Skin epidermis (tissue), 12 donors: ENCODE data around the gene KCNMB2.

ENCODE experiments used
- H3K27ac ChIP-seq, 21 experiments: fragments of 200-600 bp; sonication (generic) in 11 of 21; one replicate each; pipeline ENCODE4 v1.5.0; 2020; ENCODE audit warnings: mild to moderate bottlenecking in 3 of 21, inconsistent platforms in 2 of 21, moderate library complexity in 2 of 21
- H3K4me3 ChIP-seq, 7 experiments: fragments of 200-600 bp; sonication (generic) in 2 of 7; one replicate each; pipeline ENCODE4 v1.5.0; 2020; ENCODE audit warnings: inconsistent platforms in 2 of 7, mild to moderate bottlenecking in 2 of 7, moderate library complexity in 1 of 7

KCNMB2 gene

DNA sequence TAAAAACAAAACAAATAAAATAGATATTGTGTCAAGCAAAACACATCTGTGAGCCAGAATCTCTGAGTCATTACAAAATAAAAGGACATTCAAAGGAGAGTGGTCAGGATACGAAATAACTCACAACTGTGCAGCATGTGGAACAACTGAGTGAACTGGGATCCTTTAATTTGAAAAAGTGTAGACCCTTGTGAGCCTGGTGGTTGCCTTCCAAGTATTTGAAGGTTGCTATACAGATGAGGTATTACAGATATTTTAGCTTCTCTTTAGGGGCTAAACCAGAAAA is 26.7 kb downstream of the KCNMB2 start:
- no peak overlapping the region for H3K4me3 ChIP-seq
- no peak overlapping the region for H3K27ac ChIP-seq

DNA sequence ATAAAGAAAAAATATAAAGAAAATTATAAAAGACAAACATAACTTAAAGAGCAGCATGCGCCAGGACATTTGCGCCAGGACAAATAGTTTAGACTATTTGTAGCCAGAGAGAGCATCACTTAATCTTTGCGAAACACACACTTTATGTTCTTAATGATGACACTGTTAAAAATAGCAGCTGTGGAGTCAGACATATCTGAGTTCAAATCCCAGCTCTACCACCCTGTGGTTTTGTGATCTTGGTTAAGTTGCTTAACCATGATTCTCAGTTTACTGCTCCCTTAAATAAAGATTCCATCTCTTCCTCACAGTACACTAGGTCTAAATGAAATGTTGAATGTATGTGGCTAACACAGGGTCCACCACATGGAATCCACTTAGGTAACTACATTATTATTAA is 31.4 kb downstream of the KCNMB2 start:
- H3K4me3 ChIP-seq: no peak overlapping the region
- no peak overlapping the region for H3K27ac ChIP-seq

DNA sequence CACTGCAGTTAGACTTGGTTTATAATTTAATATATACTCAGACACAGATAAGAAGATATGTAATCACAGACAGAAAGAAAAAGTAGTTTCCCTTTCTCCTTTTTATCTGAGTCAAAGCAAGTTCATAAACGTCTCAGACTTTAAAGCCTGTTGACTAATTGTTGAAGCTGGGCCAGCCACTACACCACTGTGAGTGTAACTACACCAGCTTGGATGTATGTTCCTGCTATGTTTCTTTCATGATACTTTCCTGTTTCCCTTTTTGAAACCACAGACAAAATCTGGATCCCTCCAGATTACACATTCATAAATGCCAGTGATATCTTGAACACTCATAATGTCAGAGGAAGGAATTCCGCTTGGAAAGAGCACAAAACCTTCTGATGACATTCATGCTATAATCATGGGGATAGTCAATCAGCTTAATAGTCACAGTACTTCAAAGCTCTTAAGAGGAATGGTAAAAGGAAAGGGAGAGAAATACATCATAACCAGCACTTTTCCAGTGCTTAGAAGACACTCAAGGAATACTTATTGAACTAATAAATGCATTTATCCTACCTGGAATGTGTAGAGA is 32.0 kb downstream of the KCNMB2 start:
- Histone ChIP-seq H3K4me3 (no peak overlapping the region), H3K27ac (no peak overlapping the region)

DNA sequence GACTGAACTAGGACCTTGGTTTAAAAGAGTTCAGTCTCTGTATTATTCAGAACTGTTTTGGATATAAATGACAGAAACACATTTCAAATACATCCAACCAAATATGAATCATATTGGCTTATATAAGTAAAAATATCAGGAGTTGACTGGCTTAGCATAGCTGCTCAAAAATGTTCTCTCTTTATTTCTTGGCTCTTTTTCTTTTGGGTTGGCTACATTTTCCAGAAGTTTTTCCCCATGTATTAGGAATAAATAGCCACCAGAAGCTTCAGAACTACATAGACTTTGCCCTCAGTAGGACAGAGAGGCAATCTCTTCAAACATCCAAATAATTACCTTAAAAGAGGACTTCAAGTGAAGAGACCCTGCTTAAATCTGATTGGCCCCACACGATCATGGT is 32.7 kb downstream of the KCNMB2 start:
- Histone ChIP-seq H3K27ac (no peak overlapping the region), H3K4me3 (no peak overlapping the region)

DNA sequence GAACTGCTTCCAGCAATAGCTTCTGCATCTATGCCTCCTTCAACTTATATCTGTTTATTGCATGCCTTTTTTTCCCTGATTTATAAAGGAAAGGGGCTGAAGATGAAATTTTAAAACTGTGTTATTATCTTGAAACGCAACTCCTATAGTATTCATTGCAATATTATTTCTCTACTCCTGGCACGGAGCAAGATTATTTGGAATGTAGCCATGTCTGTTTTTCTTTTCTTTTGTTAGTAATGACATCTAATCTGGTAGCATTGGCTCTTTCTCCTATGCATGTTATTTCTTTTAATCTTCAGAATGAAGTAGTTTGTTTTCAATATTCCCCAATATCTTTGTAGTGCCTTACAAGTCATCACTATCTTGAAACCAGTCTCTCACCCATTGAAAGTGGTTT is 33.6 kb downstream of the KCNMB2 start:
- Histone ChIP-seq H3K4me3 (no peak overlapping the region), H3K27ac (no peak overlapping the region)

DNA sequence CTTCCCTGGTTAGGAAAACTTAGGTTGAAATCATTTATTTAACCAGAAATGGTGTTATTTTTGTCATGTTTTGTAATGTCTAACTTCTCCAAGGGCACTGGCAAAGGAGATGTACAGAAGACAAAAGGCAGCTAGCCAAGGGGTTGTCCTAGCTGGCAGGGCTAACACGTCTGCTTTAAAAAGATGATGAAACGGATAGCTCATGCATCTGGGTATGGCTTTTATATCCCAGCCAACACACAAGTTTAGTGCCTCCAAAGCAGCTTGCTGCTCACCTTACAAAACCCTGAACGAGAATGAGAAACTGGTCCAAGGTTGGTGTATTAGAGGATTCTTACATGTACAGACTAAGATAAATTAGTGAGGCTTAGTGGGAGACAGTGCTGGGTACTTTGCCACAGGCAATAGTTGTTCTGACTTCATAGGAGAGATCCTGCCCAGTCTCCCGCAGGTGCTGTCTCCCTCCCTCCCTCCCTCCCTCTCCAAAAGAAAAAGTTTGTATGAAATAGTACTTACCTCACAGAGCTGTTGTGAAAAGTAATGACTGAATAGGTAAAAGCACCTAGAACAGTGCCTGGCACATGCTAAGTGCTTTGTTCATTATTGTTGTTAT is 47.8 kb downstream of the KCNMB2 start:
- Histone ChIP-seq H3K4me3 (no peak overlapping the region), H3K27ac (no peak overlapping the region)

DNA sequence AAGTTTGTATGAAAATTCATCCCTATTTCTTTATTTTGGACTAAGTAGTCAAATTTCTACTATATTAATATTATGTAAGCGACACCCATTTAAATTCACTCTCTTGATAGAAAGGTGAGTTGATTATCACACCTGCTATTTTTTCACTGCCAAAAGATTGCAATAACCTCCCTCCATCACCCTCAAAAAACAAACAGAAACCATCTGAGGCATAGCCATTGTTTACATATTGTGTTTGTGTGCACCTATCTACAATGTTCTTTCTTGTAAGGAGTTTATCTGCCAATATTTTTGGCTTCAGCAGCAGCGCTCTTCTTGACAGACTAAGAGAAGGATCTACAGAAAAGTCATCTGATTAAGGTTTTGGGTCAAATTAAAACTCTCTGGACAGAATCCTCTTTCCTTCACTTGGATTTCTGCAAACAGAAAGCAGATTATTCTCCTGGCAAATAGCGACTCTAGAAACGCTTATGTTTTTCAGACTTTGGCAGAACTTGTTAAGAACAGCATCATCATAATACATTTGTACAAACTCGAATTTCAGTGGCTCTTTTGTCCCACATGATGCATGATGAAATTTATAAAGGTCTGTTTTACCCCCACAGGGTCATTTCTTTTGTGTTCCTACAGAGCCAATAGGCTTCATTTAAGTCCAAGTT is 48.6 kb downstream of the KCNMB2 start:
- no peak overlapping the region for H3K4me3 ChIP-seq
- peak overlapping the region in 1 of 21 experiments; percentile 9 for H3K27ac ChIP-seq

DNA sequence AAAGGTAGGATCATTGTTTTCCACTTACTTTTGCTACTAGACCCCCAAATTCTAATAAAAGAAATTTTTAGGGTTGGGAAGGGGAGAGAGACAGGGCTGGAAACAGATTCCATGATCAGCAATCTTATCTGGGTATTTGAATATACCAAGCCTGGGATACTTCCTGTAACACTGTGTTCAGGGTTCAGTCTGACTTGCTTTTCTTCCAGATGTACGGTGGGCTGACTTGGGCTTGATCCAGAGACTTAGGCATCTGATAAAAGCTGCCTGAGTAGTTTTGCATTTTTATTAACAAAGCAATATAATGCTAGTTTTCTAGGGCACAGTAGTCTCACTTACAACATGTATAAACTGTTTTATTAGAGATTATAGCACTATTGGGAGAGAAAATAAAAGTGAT is 49.2 kb downstream of the KCNMB2 start:
- no peak overlapping the region for H3K27ac ChIP-seq

DNA sequence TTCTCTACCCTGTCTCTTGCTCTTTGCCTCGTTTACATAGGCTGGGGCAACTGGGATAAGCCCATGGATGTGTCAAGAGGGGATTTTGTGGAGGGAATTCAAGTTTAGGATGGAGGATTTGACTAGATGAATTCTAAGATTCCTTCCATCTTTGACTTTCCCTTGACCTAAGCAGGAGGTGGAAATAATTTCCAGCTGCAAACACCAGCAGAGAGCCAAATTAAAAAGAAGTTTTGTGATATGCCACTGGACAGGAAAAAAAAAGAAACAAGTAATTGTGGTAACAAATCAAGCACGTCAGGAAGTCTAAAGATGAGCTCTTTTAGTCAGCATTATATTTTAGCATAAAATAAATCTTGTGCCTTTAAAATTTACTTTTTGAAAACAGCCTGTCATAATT is 49.8 kb downstream of the KCNMB2 start:
- H3K27ac ChIP-seq: no peak overlapping the region
- no peak overlapping the region for H3K4me3 ChIP-seq

More for the DNA sequence above, 49.2 kb downstream of the KCNMB2 start:
- H3K4me3 ChIP-seq: no peak overlapping the region

DNA sequence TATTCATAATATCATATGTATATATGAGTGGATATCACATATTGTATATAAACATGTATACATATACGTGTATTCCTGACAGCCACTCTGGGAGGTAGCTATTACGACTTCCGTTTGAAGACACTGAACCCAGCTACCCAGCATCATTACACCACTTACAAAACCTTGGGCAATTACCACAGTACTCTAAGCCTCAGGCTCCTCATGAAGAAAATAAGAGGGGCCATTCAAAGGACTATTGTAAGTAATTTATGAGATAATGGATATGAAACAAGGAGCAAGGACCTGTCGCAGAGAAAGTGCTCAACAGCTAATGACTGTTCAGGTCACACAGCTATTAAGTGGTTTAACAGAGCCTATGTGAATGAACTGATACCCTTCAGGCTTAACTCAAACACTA is 52.4 kb downstream of the KCNMB2 start:
- no peak overlapping the region for H3K27ac ChIP-seq
- H3K4me3 ChIP-seq: no peak overlapping the region

DNA sequence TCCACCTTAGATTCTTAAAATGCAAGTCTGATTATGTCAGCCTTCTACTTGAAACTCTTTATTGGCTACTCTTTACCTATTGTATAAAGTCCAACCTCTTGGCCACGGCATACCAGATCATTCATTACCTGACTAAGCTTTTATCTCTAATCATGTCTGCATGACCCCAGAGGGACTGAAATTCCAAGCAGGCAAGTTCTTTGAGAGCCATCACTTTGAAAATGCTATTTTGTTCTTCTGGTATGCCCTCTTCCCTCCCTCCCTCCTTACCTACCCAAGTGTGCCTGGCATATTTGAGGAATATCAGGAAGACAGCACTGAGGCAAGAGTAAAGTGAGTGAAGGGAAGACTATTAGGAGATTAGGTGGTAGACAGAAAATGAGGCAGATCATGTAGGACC is 57.5 kb downstream of the KCNMB2 start:
- Histone ChIP-seq H3K27ac (no peak overlapping the region), H3K4me3 (no peak overlapping the region)

DNA sequence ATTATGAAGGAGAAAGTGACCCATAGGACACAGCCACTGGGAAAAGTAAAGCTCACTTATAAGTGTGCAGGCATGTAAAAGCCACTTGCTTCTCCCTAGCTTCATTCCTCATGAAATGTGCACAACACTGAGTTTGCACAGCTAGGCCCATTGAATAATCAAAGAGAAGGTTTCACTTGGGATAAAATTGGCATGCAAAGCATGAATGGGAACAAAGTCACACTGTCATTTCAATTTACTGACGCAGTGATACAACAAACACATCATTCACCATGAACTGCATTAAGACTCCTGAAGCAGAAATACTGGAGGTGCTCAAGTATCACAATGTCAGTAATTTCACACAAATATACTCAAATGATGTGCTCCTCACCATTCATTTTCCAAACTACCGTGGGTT is 61.1 kb downstream of the KCNMB2 start:
- no peak overlapping the region for H3K27ac ChIP-seq
- no peak overlapping the region for H3K4me3 ChIP-seq

DNA sequence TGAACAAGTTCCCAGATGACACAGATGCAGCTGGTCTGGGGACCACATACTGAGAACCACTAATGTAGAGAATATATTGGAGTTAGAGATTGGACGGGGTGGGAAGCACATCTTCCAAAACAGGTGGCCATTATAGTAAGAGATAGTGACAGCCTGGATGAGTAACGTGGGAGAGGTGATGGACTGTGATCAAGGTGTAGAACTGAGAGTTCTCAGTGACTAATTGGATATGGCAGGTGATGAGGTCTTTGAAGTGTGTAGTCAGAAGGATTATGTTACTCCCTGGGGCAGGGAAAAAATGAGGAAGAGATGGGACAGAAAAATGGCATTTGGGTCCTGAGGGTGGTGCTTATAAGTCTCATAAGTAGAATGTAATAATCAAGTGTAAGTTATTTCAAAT is 66.6 kb downstream of the KCNMB2 start:
- Histone ChIP-seq H3K4me3 (no peak overlapping the region), H3K27ac (no peak overlapping the region)

DNA sequence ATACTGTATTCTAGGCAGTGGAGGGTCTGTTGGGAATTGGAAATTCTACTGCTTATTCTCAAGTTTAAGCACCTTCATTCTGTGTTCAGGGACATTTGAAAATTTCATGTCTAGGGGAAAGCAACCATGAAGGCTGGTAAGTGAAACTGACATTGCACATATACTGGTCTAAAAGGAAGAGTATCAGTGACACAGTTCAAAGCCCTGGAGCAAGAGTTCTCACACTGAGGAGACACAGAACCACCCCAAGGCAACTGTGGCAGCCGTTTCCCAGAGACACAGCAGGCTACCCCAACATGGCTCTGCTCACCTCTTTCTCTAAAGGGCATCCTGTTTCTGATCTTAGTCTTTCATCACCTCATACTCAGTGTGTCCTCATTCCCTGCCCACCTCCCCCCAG is 67.5 kb downstream of the KCNMB2 start:
- no peak overlapping the region for H3K4me3 ChIP-seq

DNA sequence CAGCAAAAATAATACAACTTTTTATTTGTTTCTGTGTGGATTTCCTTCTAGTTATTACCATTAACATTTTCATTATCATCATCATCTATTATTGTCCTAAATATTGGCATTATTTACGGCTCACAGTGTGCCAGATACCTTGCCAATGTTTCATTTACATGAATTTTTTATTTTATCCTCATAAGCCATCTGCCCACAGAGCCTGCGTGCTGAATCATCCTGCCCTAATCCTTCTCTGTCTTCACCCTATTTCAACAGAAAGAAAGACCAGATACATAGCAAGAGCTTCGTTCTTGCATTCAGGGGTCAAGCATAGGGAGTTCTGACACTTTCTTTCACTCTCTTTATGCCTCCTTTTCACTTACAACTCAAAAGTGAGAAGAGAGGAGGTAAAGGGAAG is 82.0 kb downstream of the KCNMB2 start:
- H3K4me3 ChIP-seq: no peak overlapping the region
- peak overlapping the region in 2 of 21 experiments; percentile 5 to 60 for H3K27ac ChIP-seq

More for the DNA sequence above, 67.5 kb downstream of the KCNMB2 start:
- no peak overlapping the region for H3K27ac ChIP-seq

DNA sequence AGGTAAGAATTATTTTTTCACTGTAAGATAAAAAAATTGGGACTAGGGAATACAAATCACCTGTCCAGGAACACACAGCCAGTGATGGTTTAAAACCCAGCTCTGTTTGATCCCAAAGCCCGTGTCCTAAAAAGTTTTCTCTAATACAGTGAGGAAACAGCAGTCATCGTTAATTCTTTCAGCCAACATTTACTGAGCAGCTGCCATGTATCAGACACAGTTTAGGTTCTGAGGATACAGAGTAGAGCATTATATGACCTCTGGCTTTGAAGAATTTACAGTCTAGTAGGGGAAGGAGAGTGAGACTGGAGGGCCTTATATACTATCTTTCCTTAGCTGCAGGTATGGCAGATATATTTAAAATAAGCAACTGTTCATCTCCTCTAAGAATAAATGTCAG is 82.7 kb downstream of the KCNMB2 start:
- H3K4me3 ChIP-seq: no peak overlapping the region
- H3K27ac ChIP-seq: no peak overlapping the region

DNA sequence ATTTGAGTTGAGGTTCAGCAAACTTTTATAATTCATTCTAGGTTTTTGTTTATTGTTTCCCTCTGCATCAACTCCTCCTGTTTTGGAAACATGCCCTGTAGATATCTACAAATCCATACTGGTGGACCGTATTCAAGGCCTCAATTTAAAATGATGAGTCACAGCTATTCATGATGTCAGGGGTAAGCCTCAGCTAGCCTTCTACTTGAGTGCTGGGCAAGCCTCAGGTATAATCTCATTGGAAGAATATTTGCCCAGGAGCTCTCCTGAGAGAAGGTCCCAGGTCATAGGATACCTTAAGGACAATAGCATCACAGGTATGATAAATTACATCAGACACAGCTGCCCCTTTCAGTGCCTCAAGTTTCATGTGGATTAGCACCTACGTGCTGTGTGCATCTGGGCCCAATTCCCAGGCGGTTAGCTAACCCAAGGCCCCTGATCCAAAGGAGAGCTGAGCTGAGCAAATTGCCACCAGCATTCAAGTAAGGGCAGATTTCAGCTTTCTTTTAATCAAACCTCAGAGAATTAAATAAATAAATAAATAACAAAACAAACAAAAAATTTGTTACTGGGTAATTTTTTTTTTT is 87.5 kb downstream of the KCNMB2 start:
- no peak overlapping the region for H3K27ac ChIP-seq

DNA sequence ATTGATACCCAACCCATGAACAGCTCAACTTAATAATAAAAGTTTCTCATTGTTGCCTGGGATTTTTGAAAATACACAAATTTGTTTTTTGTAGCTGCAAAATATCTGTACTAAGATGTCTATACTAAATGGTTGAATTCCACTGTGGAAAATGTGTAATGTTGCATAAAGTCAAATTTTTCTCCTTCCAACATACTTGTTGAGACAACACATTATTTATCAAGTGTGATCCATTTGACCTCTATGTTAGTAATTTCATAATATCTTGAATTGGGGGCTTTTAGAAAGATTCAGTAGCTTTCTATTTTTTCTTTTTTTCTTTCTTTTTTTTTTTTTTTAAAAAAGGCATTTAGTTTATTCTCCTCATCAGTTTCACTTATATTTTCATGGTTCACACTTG is 88.0 kb downstream of the KCNMB2 start:
- Histone ChIP-seq H3K4me3 (no peak overlapping the region), H3K27ac (no peak overlapping the region)

More for the DNA sequence above, 87.5 kb downstream of the KCNMB2 start:
- H3K4me3 ChIP-seq: no peak overlapping the region

DNA sequence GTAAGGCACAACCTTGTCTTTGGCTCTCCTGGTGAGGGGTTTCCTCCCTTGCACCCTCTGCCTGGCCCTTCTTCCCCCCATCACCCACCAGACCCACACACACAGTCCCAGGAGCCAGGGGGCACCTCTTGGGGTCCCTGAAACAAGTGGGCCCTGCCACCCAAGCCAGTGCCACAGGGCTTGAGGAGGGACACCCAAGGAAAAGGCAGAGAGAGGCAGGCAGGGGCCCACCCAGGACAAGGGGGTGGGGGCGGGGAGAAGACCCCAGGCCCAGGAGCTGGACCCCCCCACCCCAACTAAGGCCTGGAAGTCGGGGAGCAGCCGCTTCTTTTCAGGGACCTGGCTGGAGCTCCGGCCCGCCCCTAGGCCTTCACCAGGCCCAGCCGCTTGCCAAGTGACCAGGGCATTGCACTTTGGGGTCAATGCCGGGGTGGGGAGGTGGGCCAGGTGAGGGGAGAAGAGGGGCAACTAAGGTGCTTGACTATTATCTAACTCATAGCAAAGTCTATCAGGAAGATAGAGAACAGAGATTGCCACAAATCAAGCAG is 88.9 kb downstream of the KCNMB2 start:
- Histone ChIP-seq H3K27ac (no peak overlapping the region), H3K4me3 (no peak overlapping the region)

DNA sequence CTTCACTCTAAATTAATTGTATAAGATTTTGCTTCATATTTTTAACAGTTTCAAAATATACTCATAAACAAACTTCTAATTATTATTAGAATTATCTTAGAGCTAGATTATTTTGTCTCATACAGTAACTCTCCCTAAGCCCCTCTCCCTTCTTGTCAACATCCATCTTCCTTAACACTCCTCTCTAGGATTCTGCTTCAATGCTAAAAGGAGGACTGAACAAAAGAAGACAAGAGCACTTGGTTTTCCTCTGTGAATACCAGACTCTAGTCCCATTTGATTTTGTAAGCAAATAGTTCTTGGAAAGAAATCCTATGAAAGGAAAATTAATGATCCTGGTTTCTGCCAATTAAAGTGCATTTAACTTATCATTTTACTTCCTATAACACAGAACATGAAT is 91.8 kb downstream of the KCNMB2 start:
- Histone ChIP-seq H3K27ac (no peak overlapping the region), H3K4me3 (no peak overlapping the region)
